Neural crest cell (in vitro differentiated cells): ENCODE results near the gene MRTO4. TPM values are rescaled to one million over a fixed set of nuclear protein-coding genes. Genes with fewer than 3 reads are reported as not detected.
A peak's percentile ranks its signal among the peaks of the same experiment; 100 is the strongest.

Source experiments
- DNase-seq: peaks from one replicate; pipeline ENCODE4 v3.0.0; 2021; ENCODE audit warnings: low read depth, mixed read lengths, low spot score
- H3K27ac Mint-ChIP-seq: one replicate; pipeline ENCODE4 v1.8.0; 2021; ENCODE audit warnings: mild to moderate bottlenecking, mixed read lengths; ENCODE audit not compliant: unreplicated experiment
- H3K27me3 Mint-ChIP-seq: 2 replicates; pipeline ENCODE4 v1.8.0; 2021; ENCODE audit warnings: low read depth, mild to moderate bottlenecking, mixed read lengths
- H3K36me3 Mint-ChIP-seq: 2 replicates; pipeline ENCODE4 v1.8.0; 2021; ENCODE audit warnings: low read depth, mild to moderate bottlenecking, mixed read lengths
- H3K4me1 Mint-ChIP-seq: 2 replicates; pipeline ENCODE4 v1.8.0; 2021; ENCODE audit warnings: mixed read lengths
- H3K4me3 Mint-ChIP-seq: one replicate; pipeline ENCODE4 v1.8.0; 2021; ENCODE audit warnings: mild to moderate bottlenecking, mixed read lengths
- H3K9me3 Mint-ChIP-seq: 2 replicates; pipeline ENCODE4 v1.8.0; 2021; ENCODE audit warnings: mixed read lengths
- CTCF ChIP-seq: fragments of 200-600 bp; sonication (generic); conservative IDR thresholded peaks from 2 replicates; pipeline ENCODE4 v1.5.0; 2021; ENCODE audit warnings: antibody characterized with exemption, mild to moderate bottlenecking
- total RNA-seq: library from RNA; stranded (reverse); gene quantifications from 2 replicates; pipeline ENCODE4 v1.2.1, GENCODE V29; 2021

Gene MRTO4
- total RNA-seq, 1 donor from 2014 or later = 58.3 TPM

GRCh38 chr1:19205845-19206244 is 45.8 kb upstream of the MRTO4 start:
- H3K27ac Mint-ChIP-seq = no peak overlapping the region
- peaks cover 35% of the 10 kb centered on the region for H3K4me1 Mint-ChIP-seq
- no peaks in the 10 kb centered on the region for H3K9me3 Mint-ChIP-seq
- H3K36me3 Mint-ChIP-seq = no peaks in the 10 kb centered on the region
- no peak for DNase-seq
- no peak overlapping the region for H3K4me3 Mint-ChIP-seq
- no peaks in the 10 kb centered on the region for H3K27me3 Mint-ChIP-seq
- TF ChIP-seq CTCF = no peak

- Mint-ChIP-seq H3K4me3 (peak overlapping the region; percentile 63), H3K27me3 (no peaks in the 10 kb centered on the region), H3K9me3 (no peaks in the 10 kb centered on the region), H3K27ac (no peak overlapping the region), H3K36me3 (no peaks in the 10 kb centered on the region), H3K4me1 (peaks cover 44% of the 10 kb centered on the region)
- no peak for DNase-seq
- TF ChIP-seq CTCF = no peak
Measured at GRCh38 chr1:19206947-19207346, 44.7 kb upstream of the MRTO4 start.

GRCh38 chr1:19208710-19209438 is 42.7 kb upstream of the MRTO4 start:
- DNase-seq = no peak
- H3K36me3 Mint-ChIP-seq = no peaks in the 10 kb centered on the region
- no peak for TF ChIP-seq CTCF
- peak overlapping the region; percentile 95 for H3K4me3 Mint-ChIP-seq
- no peaks in the 10 kb centered on the region for H3K9me3 Mint-ChIP-seq
- H3K27me3 Mint-ChIP-seq = no peaks in the 10 kb centered on the region
- H3K27ac Mint-ChIP-seq = peak overlapping the region; percentile 97
- H3K4me1 Mint-ChIP-seq = peaks cover 54% of the 10 kb centered on the region

GRCh38 chr1:19209439-19209989 is 42.1 kb upstream of the MRTO4 start:
- Mint-ChIP-seq H3K27me3 (no peaks in the 10 kb centered on the region), H3K4me1 (peaks cover 54% of the 10 kb centered on the region), H3K9me3 (no peaks in the 10 kb centered on the region), H3K4me3 (peak overlapping the region; percentile 95), H3K36me3 (no peaks in the 10 kb centered on the region), H3K27ac (peak overlapping the region; percentile 97)
- TF ChIP-seq CTCF = no peak
- DNase-seq = no peak

- Mint-ChIP-seq H3K36me3 (no peaks in the 10 kb centered on the region), H3K9me3 (no peaks in the 10 kb centered on the region), H3K4me3 (peak within 1 kb of the TSS; percentile 95), H3K27me3 (no peaks in the 10 kb centered on the region), H3K27ac (peak within 1 kb of the TSS; percentile 98), H3K4me1 (peaks cover 54% of the 10 kb centered on the region)
- DNase-seq = peak; percentile 93
- no peak for TF ChIP-seq CTCF
Measured at GRCh38 chr1:19209990-19210771, 41.4 kb upstream of the MRTO4 start, which contains the start of gene UBR4. Gene UBR4 (minus strand): TSS chr1:19210266. CDS start chr1:19210248, 18 bp downstream.
